GM23248 (cell line): ENCODE data around the gene ATXN7L1. TPM values are rescaled to one million over a fixed set of nuclear protein-coding genes. Genes with fewer than 3 reads are reported as not detected.

Experiments used
- DNase-seq: peaks from one replicate; pipeline ENCODE4 v3.0.0-alpha.2; 2015
- H2AFZ ChIP-seq: fragments of 200-600 bp; sonication (generic); 2 replicates; pipeline ENCODE4 v1.6.1; 2016; ENCODE audit warnings: antibody characterized with exemption
- H3F3A ChIP-seq: fragments of 200-600 bp; sonication (generic); 2 replicates; pipeline ENCODE4 v1.6.1; 2016; ENCODE audit warnings: mild to moderate bottlenecking, antibody characterized with exemption, mixed run types; ENCODE audit not compliant: insufficient read depth
- H3K27ac ChIP-seq: fragments of 200-600 bp; sonication (generic); 2 replicates; pipeline ENCODE4 v1.5.1; 2016; ENCODE audit warnings: mild to moderate bottlenecking
- H3K27me3 ChIP-seq: fragments of 200-600 bp; sonication (generic); replicated peaks from 2 replicates; pipeline ENCODE4 v1.6.1; 2016; ENCODE audit warnings: mild to moderate bottlenecking; ENCODE audit not compliant: insufficient read depth
- H3K36me3 ChIP-seq: fragments of 200-600 bp; sonication (generic); 2 replicates; pipeline ENCODE4 v1.6.1; 2016; ENCODE audit warnings: low read depth, mild to moderate bottlenecking
- H3K4me1 ChIP-seq: fragments of 200-600 bp; sonication (generic); 2 replicates; pipeline ENCODE4 v1.6.1; 2016; ENCODE audit warnings: mild to moderate bottlenecking; ENCODE audit not compliant: insufficient read depth
- H3K4me2 ChIP-seq: fragments of 200-600 bp; sonication (generic); one replicate; pipeline ENCODE4 v1.6.1; 2016; ENCODE audit warnings: mild to moderate bottlenecking; ENCODE audit not compliant: unreplicated experiment
- H3K4me3 ChIP-seq: fragments of 200-600 bp; sonication (generic); 2 replicates; pipeline ENCODE4 v1.5.1; 2016; ENCODE audit warnings: mild to moderate bottlenecking
- H3K79me2 ChIP-seq: fragments of 200-600 bp; sonication (generic); 2 replicates; pipeline ENCODE4 v1.6.1; 2016; ENCODE audit warnings: mild to moderate bottlenecking; ENCODE audit not compliant: insufficient read depth
- H3K9ac ChIP-seq: fragments of 200-600 bp; sonication (generic); 2 replicates; pipeline ENCODE4 v1.6.1; 2016; ENCODE audit warnings: mild to moderate bottlenecking
- H3K9me2 ChIP-seq: fragments of 200-600 bp; sonication (generic); 2 replicates; pipeline ENCODE4 v1.6.1; 2016; ENCODE audit warnings: mixed run types, mild to moderate bottlenecking, moderate library complexity; ENCODE audit not compliant: insufficient read depth
- H3K9me3 ChIP-seq: fragments of 200-600 bp; sonication (generic); one replicate; pipeline ENCODE4 v1.6.1; 2017; ENCODE audit warnings: low read depth
- H4K20me1 ChIP-seq: fragments of 200-600 bp; sonication (generic); 2 replicates; pipeline ENCODE4 v1.6.0; 2016; ENCODE audit not compliant: insufficient read depth
- EZH2 ChIP-seq: fragments of 200-600 bp; sonication (generic); IDR thresholded peaks from 2 replicates; pipeline ENCODE4 v1.6.1; 2018; ENCODE audit warnings: antibody characterized with exemption, mild to moderate bottlenecking; ENCODE audit not compliant: insufficient read depth, poor library complexity, severe bottlenecking
- EZH2phosphoT487 ChIP-seq: fragments of 200-600 bp; sonication (generic); IDR thresholded peaks from 2 replicates; pipeline ENCODE4 v1.6.1; 2018; ENCODE audit warnings: antibody characterized with exemption, moderate library complexity, mild to moderate bottlenecking, low read depth; ENCODE audit not compliant: insufficient read depth
- WGBS, 2 experiments: methylation state at CpG; one replicate each; pipeline ENCODE4 v1.1.6; 2015 to 2017; ENCODE audit warnings: low lambda C conversion rate in 2 of 2, low coverage in 1 of 2; ENCODE audit errors: missing lambda C conversion rate in 2 of 2; 5-methylcytosine and 5-hydroxymethylcytosine counted together
- in situ Hi-C: fragments of 300-500 bp; cut with MboI; formaldehyde crosslinking; loops from 2 replicates; pipeline ENCODE4 v1.15.0; 2020
- polyA plus RNA-seq: library from polyadenylated mRNA; unstranded; fragments of >200 nt; fragmentation: Nextera tagmentation; extraction: Ambion mirVana; gene quantifications from 2 replicates; pipeline ENCODE4 v1.2.1, GENCODE V29; 2016
- total RNA-seq: library from RNA; depleted of rRNA; stranded (reverse); fragments of >200 nt; shearing (Covaris generic); gene quantifications from 2 replicates; pipeline ENCODE4 v1.2.3, GENCODE V29; 2014

The ATXN7L1 gene
- total and polyA plus RNA-seq, 2 experiments from 2014 or later: 3.7 to 4.5 TPM

GRCh38 chr7:105611856-105612775 lies 264.3 kb downstream of the ATXN7L1 start:
- Histone ChIP-seq H4K20me1 (no peaks in the 10 kb centered on the region), H3K36me3 (no peaks in the 10 kb centered on the region), H3K4me3 (no peak overlapping the region), H3K4me1 (no peaks in the 10 kb centered on the region), H3F3A (no peaks in the 10 kb centered on the region), H3K9me3 (no peaks in the 10 kb centered on the region), H3K27me3 (no peaks in the 10 kb centered on the region), H2AFZ (no peak overlapping the region), H3K9me2 (no peaks in the 10 kb centered on the region), H3K4me2 (no peak overlapping the region), H3K9ac (no peak overlapping the region), H3K79me2 (no peaks in the 10 kb centered on the region), H3K27ac (no peak overlapping the region)
- WGBS, 2 experiments: 84 to 86% methylated on average over 16 of the region's 16 CpGs
- in situ Hi-C loops: no loop called here
- no peak for TF ChIP-seq EZH2
- TF ChIP-seq EZH2phosphoT487: no peak
- DNase-seq: peak; percentile 21

DNA sequence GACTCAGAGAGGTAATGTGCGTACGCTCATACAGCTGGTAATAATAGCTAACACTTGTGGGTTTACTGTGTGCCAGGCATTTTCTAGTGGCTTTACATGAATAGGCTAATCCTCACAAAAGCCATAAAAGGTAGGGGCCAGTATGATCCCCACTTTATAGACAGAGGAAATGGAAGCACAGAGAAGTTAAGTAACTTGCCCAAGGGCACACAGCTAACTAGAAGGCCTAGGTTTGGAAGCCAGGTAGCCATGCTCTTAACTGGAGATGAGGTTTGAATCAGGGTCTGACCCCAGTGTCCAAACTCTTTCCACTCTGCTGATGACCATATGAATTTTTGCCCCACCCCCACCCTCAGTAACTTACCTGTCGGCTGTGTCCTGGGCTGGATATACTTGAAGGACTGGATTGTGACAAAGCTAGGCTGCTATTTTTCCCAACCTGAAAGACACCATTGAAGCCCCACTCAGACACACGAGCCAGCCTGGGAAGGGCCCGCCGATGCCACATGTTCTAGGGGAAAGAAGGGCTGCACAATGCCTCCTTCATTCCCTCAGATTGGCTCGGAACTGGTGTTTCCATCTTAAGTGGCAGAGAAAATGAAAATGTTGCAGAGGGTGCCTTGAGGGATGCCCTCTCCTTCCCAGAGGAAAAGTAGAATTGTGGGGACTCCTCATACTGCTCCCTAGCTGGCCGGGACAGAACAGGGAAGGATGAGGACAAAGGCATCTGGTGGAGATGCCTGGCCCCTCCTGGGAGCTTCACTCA lies 266.1 kb downstream of the ATXN7L1 start:
- Histone ChIP-seq H3K9me2 (no peaks in the 10 kb centered on the region), H4K20me1 (no peaks in the 10 kb centered on the region), H3K79me2 (no peaks in the 10 kb centered on the region), H3K27ac (no peak overlapping the region), H2AFZ (no peak overlapping the region), H3K9ac (no peak overlapping the region), H3F3A (no peaks in the 10 kb centered on the region), H3K4me1 (no peaks in the 10 kb centered on the region), H3K27me3 (no peaks in the 10 kb centered on the region), H3K4me3 (no peak overlapping the region), H3K36me3 (no peaks in the 10 kb centered on the region), H3K4me2 (no peak overlapping the region), H3K9me3 (no peaks in the 10 kb centered on the region)
- 88 to 93% methylated on average over 8 of the region's 8 CpGs for WGBS, 2 experiments
- no peak for DNase-seq
- TF ChIP-seq EZH2 (no peak), EZH2phosphoT487 (no peak)
- in situ Hi-C loops: no loop called here

- H4K20me1 ChIP-seq: no peaks in the 10 kb centered on the region
- no peak for TF ChIP-seq EZH2
- no peak for TF ChIP-seq EZH2phosphoT487
- no peaks in the 10 kb centered on the region for H3K9me3 ChIP-seq
- DNase-seq: peak; percentile 26
- in situ Hi-C loops: no loop called here
- no peak overlapping the region for H3K4me3 ChIP-seq
- no peaks in the 10 kb centered on the region for H3K79me2 ChIP-seq
- H3K27me3 ChIP-seq: no peaks in the 10 kb centered on the region
- WGBS, 2 experiments: 52 to 56% methylated on average over 19 of the region's 19 CpGs
- H3F3A ChIP-seq: no peaks in the 10 kb centered on the region
- no peaks in the 10 kb centered on the region for H3K9me2 ChIP-seq
- H3K4me1 ChIP-seq: no peaks in the 10 kb centered on the region
- H3K36me3 ChIP-seq: no peaks in the 10 kb centered on the region
- no peak overlapping the region for H3K27ac ChIP-seq
- H2AFZ ChIP-seq: no peak overlapping the region
- H3K9ac ChIP-seq: no peak overlapping the region
- no peak overlapping the region for H3K4me2 ChIP-seq
Observed at GRCh38 chr7:105602325-105603305, 273.8 kb downstream of the ATXN7L1 start.
